SK-N-SH treated with all-trans-retinoic acid at 6 μM for 48 hours (cell line): Measurements from ENCODE around the gene TKTL1.

ENCODE experiments used
- ATAC-seq: fragments of 200-7000 bp; cut with Tn5 transposase; 3 replicates; pipeline ENCODE4 v1.9.1; 2020; ENCODE audit warnings: mild to moderate bottlenecking, moderate library complexity
- ARNTL ChIP-seq: fragments of 450-650 bp; formaldehyde crosslinking; IDR thresholded peaks from 2 replicates; pipeline ENCODE4 v1.5.0; 2020; ENCODE audit warnings: low read depth, mild to moderate bottlenecking, moderate library complexity, borderline replicate concordance
- BACH2 ChIP-seq: fragments of 250-450 bp; sonication (Bioruptor Pico); IDR thresholded peaks from 2 replicates; pipeline ENCODE4 v1.9.0; 2021; ENCODE audit warnings: mild to moderate bottlenecking, borderline replicate concordance
- CREB5 ChIP-seq: fragments of 250-450 bp; sonication (Bioruptor Pico); IDR thresholded peaks from 2 replicates; pipeline ENCODE4 v1.5.1; 2020; ENCODE audit warnings: low read depth, mild to moderate bottlenecking, moderate library complexity
- CSDC2 ChIP-seq: fragments of 250-450 bp; sonication (Bioruptor Pico); IDR thresholded peaks from 2 replicates; pipeline ENCODE4 v1.5.0; 2020; ENCODE audit warnings: mild to moderate bottlenecking, moderate library complexity
- CSRNP3 ChIP-seq: fragments of 250-450 bp; sonication (Bioruptor Pico); IDR thresholded peaks from 2 replicates; pipeline ENCODE4 v1.5.1; 2021; ENCODE audit warnings: mild to moderate bottlenecking, moderate library complexity
- ESRRG ChIP-seq: fragments of 250-450 bp; sonication (Bioruptor Pico); IDR thresholded peaks from 2 replicates; pipeline ENCODE4 v1.6.1; 2021; ENCODE audit warnings: mild to moderate bottlenecking
- GLIS3 ChIP-seq: fragments of 250-450 bp; sonication (Bioruptor Pico); IDR thresholded peaks from 2 replicates; pipeline ENCODE4 v1.5.0; 2020; ENCODE audit warnings: mild to moderate bottlenecking, moderate library complexity
- OSR1 ChIP-seq: fragments of 250-450 bp; sonication (Bioruptor Pico); IDR thresholded peaks from 2 replicates; pipeline ENCODE4 v1.8.0; 2022; ENCODE audit warnings: moderate library complexity, mild to moderate bottlenecking, inconsistent platforms
- POU6F1 ChIP-seq: fragments of 250-450 bp; sonication (Bioruptor Pico); IDR thresholded peaks from 2 replicates; pipeline ENCODE4 v1.8.0; 2021; ENCODE audit warnings: low read depth, mild to moderate bottlenecking, moderate library complexity, borderline replicate concordance
- PPARA ChIP-seq: fragments of 250-450 bp; sonication (Bioruptor Pico); IDR thresholded peaks from 2 replicates; pipeline ENCODE4 v1.5.0; 2020; ENCODE audit warnings: mild to moderate bottlenecking, borderline replicate concordance
- RARB ChIP-seq: fragments of 250-450 bp; sonication (Bioruptor Pico); IDR thresholded peaks from 2 replicates; pipeline ENCODE4 v1.8.0; 2021; ENCODE audit warnings: mild to moderate bottlenecking, moderate library complexity
- SNAI2 ChIP-seq: fragments of 250-450 bp; sonication (Bioruptor Pico); IDR thresholded peaks from 2 replicates; pipeline ENCODE4 v1.5.0; 2020; ENCODE audit warnings: mild to moderate bottlenecking, moderate library complexity
- TCF4 ChIP-seq: fragments of 250-450 bp; sonication (Bioruptor Pico); IDR thresholded peaks from 2 replicates; pipeline ENCODE4 v1.8.0; 2021; ENCODE audit warnings: mild to moderate bottlenecking, moderate library complexity, borderline replicate concordance
- TOX ChIP-seq: fragments of 250-450 bp; sonication (Bioruptor Pico); IDR thresholded peaks from 2 replicates; pipeline ENCODE4 v1.8.0; 2021; ENCODE audit warnings: mild to moderate bottlenecking, moderate library complexity, borderline replicate concordance
- ZFP3 ChIP-seq: fragments of 250-450 bp; sonication (Bioruptor Pico); IDR thresholded peaks from 2 replicates; pipeline ENCODE4 v1.5.0; 2020; ENCODE audit warnings: mild to moderate bottlenecking, moderate library complexity
- ZFP30 ChIP-seq: fragments of 450-650 bp; formaldehyde crosslinking; IDR thresholded peaks from 2 replicates; pipeline ENCODE4 v1.5.0; 2022; ENCODE audit warnings: mild to moderate bottlenecking, moderate library complexity
- ZNF565 ChIP-seq: fragments of 450-650 bp; formaldehyde crosslinking; conservative IDR thresholded peaks from 2 replicates; pipeline ENCODE4 v1.5.0; 2020; ENCODE audit warnings: low read depth, mild to moderate bottlenecking, moderate library complexity
- ZNF70 ChIP-seq: fragments of 450-650 bp; formaldehyde crosslinking; IDR thresholded peaks from 2 replicates; pipeline ENCODE4 v1.5.0; 2020; ENCODE audit warnings: mild to moderate bottlenecking, moderate library complexity
- ZNF8 ChIP-seq: fragments of 450-650 bp; formaldehyde crosslinking; IDR thresholded peaks from 2 replicates; pipeline ENCODE4 v1.5.0; 2020; ENCODE audit warnings: mild to moderate bottlenecking, moderate library complexity
- TF ChIP-seq, protein P1 (sequence below): fragments of 250-450 bp; sonication (Bioruptor Pico); IDR thresholded peaks from 2 replicates; pipeline ENCODE4 v1.8.0; 2020; ENCODE audit warnings: mild to moderate bottlenecking, moderate library complexity, borderline replicate concordance
- TF ChIP-seq, protein P2 (sequence below): fragments of 250-450 bp; sonication (Bioruptor Pico); IDR thresholded peaks from 2 replicates; pipeline ENCODE4 v1.5.0; 2020; ENCODE audit warnings: mild to moderate bottlenecking, moderate library complexity

The TKTL1 gene

GRCh38 chrX:154349359-154349935 is 53.9 kb downstream of the TKTL1 start (continued):
- TF ChIP-seq ZFP30 (CRISPR knock-in tag) (no peak), ZNF565 (no peak), ESRRG (no peak), TOX (CRISPR knock-in tag) (no peak), CREB5 (CRISPR knock-in tag) (no peak)

GRCh38 chrX:154349979-154350378 is 54.4 kb downstream of the TKTL1 start:
- no peak for ATAC-seq
- TF ChIP-seq ZNF70 (no peak), TOX (CRISPR knock-in tag) (no peak), ESRRG (no peak), CSRNP3 (no peak), GLIS3 (CRISPR knock-in tag) (no peak), CREB5 (CRISPR knock-in tag) (no peak), OSR1 (no peak)
- TF ChIP-seq, protein P1, sequence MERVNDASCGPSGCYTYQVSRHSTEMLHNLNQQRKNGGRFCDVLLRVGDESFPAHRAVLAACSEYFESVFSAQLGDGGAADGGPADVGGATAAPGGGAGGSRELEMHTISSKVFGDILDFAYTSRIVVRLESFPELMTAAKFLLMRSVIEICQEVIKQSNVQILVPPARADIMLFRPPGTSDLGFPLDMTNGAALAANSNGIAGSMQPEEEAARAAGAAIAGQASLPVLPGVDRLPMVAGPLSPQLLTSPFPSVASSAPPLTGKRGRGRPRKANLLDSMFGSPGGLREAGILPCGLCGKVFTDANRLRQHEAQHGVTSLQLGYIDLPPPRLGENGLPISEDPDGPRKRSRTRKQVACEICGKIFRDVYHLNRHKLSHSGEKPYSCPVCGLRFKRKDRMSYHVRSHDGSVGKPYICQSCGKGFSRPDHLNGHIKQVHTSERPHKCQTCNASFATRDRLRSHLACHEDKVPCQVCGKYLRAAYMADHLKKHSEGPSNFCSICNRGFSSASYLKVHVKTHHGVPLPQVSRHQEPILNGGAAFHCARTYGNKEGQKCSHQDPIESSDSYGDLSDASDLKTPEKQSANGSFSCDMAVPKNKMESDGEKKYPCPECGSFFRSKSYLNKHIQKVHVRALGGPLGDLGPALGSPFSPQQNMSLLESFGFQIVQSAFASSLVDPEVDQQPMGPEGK: no peak
- TF ChIP-seq, protein P2, sequence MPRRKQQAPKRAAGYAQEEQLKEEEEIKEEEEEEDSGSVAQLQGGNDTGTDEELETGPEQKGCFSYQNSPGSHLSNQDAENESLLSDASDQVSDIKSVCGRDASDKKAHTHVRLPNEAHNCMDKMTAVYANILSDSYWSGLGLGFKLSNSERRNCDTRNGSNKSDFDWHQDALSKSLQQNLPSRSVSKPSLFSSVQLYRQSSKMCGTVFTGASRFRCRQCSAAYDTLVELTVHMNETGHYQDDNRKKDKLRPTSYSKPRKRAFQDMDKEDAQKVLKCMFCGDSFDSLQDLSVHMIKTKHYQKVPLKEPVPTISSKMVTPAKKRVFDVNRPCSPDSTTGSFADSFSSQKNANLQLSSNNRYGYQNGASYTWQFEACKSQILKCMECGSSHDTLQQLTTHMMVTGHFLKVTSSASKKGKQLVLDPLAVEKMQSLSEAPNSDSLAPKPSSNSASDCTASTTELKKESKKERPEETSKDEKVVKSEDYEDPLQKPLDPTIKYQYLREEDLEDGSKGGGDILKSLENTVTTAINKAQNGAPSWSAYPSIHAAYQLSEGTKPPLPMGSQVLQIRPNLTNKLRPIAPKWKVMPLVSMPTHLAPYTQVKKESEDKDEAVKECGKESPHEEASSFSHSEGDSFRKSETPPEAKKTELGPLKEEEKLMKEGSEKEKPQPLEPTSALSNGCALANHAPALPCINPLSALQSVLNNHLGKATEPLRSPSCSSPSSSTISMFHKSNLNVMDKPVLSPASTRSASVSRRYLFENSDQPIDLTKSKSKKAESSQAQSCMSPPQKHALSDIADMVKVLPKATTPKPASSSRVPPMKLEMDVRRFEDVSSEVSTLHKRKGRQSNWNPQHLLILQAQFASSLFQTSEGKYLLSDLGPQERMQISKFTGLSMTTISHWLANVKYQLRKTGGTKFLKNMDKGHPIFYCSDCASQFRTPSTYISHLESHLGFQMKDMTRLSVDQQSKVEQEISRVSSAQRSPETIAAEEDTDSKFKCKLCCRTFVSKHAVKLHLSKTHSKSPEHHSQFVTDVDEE (CRISPR knock-in tag): no peak

DNA sequence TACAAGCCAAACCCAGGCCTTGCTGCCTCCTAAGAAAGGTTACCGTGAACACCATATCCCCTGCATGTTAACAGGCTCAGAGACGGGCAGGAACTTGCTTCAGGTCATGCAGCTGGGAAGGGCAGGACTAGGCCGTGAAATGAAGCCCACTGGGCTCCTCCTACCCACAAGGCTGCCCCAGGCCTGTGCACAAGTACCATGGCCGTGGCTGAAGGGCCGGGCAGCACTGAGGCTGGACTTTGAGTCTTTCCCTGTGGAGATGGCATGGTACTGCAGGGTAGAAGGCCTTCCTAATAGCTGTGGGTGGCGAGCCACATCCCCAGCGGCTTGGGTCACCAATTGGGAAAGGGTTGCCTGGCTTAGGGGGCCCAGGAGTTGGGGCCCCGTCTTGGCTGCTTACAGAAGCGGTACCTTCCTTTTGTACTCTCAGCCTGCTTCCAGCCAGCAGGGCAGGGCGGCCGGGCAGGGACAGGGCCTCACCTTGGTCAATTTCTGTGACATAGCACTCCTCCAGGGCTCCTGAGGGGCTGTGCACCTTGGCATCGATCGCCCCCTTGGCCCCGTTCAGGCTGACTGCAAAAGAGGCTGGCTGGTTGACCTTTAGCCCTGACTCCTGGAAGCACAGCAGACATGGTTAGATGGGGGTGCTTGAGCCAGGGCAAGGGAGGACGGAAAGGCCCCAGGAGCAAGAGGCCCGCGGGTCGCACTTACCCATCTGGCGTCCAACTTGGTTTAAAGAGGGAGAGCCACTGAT is 55.0 kb downstream of the TKTL1 start:
- no peak for TF ChIP-seq BACH2 (CRISPR knock-in tag)
- TF ChIP-seq PPARA (CRISPR knock-in tag): no peak
- no peak for TF ChIP-seq ZNF565
- TF ChIP-seq, protein P2 (CRISPR knock-in tag): no peak
- no peak for TF ChIP-seq POU6F1 (CRISPR knock-in tag)
- TF ChIP-seq CSDC2 (CRISPR knock-in tag): no peak
- no peak for TF ChIP-seq ARNTL (CRISPR knock-in tag)
- no peak for TF ChIP-seq TCF4 (CRISPR knock-in tag)
- no peak for TF ChIP-seq ZNF8 (CRISPR knock-in tag)
- TF ChIP-seq GLIS3 (CRISPR knock-in tag): no peak
- TF ChIP-seq ZFP3: no peak
- TF ChIP-seq ZFP30 (CRISPR knock-in tag): no peak
- TF ChIP-seq SNAI2 (CRISPR knock-in tag): no peak
- TF ChIP-seq ESRRG: no peak
- TF ChIP-seq, protein P1: no peak
- TF ChIP-seq RARB (CRISPR knock-in tag): no peak
- ATAC-seq: no peak
